HepG2 (cell line): ENCODE results near the gene U2AF1L4. TPM values are rescaled to one million over a fixed set of nuclear protein-coding genes. Genes with fewer than 3 reads are reported as not detected.

Experiments used
- BORCS8-MEF2B ChIP-seq: sonication (generic); formaldehyde crosslinking; IDR thresholded peaks from 2 replicates; pipeline ENCODE4 v1.8.0; 2022; ENCODE audit warnings: mild to moderate bottlenecking, missing genetic modification reagents
- CBX5 ChIP-seq: sonication (generic); formaldehyde crosslinking; IDR thresholded peaks from 2 replicates; pipeline ENCODE4 v1.4.0; 2020; ENCODE audit warnings: missing genetic modification reagents, borderline replicate concordance
- EEA1 ChIP-seq: sonication (generic); formaldehyde crosslinking; IDR thresholded peaks from 2 replicates; pipeline ENCODE4 v1.5.1; 2020; ENCODE audit warnings: mild to moderate bottlenecking, missing genetic modification reagents, borderline replicate concordance
- MTF2 ChIP-seq: sonication (generic); formaldehyde crosslinking; IDR thresholded peaks from 2 replicates; pipeline ENCODE4 v1.5.0; 2020; ENCODE audit warnings: missing genetic modification reagents, borderline replicate concordance
- PHF8 ChIP-seq: sonication (generic); formaldehyde crosslinking; IDR thresholded peaks from 2 replicates; pipeline ENCODE4 v1.5.0; 2020; ENCODE audit warnings: missing genetic modification reagents
- POLR2AphosphoS2 ChIP-seq: IDR thresholded peaks from 2 replicates; pipeline ENCODE4 v1.6.1; 2011; ENCODE audit warnings: low read depth, low read length, improper control_type of control experiment
- SOX13 ChIP-seq, 3 experiments: fragments of 450-650 bp in 1 of 3; sonication (generic) in 1 of 3; formaldehyde crosslinking in 1 of 3; IDR thresholded peaks in 2 of 3; conservative IDR thresholded peaks in 1 of 3; 2 replicates each; pipeline versions ENCODE4 v1.5.0 to v1.6.1; 2016 to 2020; ENCODE audit warnings: antibody characterized with exemption in 1 of 3, mild to moderate bottlenecking in 1 of 3, missing compliant biosample characterization in 1 of 3, missing genetic modification reagents in 1 of 3, moderate library complexity in 1 of 3
- STAG1 ChIP-seq: sonication (generic); formaldehyde crosslinking; IDR thresholded peaks from 2 replicates; pipeline ENCODE4 v1.4.0; 2020; ENCODE audit warnings: missing genetic modification reagents
- YEATS4 ChIP-seq: sonication (generic); formaldehyde crosslinking; IDR thresholded peaks from 2 replicates; pipeline ENCODE4 v1.4.0; 2020; ENCODE audit warnings: missing genetic modification reagents, borderline replicate concordance
- ZBTB21 ChIP-seq: sonication (generic); formaldehyde crosslinking; IDR thresholded peaks from 2 replicates; pipeline ENCODE4 v1.4.0; 2020; ENCODE audit warnings: missing genetic modification reagents
- ZNF30 ChIP-seq: sonication (generic); formaldehyde crosslinking; IDR thresholded peaks from 2 replicates; pipeline ENCODE4 v1.5.0; 2020; ENCODE audit warnings: mild to moderate bottlenecking, missing genetic modification reagents
- polyA plus RNA-seq, 8 experiments: library from polyadenylated mRNA; depleted of rRNA in 3 of 8; stranded (reverse) in 7 of 8; unstranded in 1 of 8; fragments of >200 nt; fragmentation: Illumina TruSeq in 4 of 8; extraction: Trizol in 4 of 8; gene quantifications; 2 replicates each; pipeline versions ENCODE4 v1.2.1 to v1.2.3, GENCODE V29; 2011 to 2016; ENCODE audit warnings: low read depth in 4 of 8, missing spikeins in 1 of 8, mixed read lengths in 1 of 8; ENCODE audit not compliant: insufficient read depth in 1 of 8
- total RNA-seq, 5 experiments: library from RNA; depleted of rRNA; stranded (reverse); fragments of >200 nt; fragmentation: Illumina TruSeq; extraction: Trizol; gene quantifications; 2 replicates each; pipeline ENCODE4 v1.2.3, GENCODE V29; 2016; ENCODE audit warnings: low read depth in 1 of 5
- TF ChIP-seq, protein P1 (sequence below): sonication (generic); formaldehyde crosslinking; IDR thresholded peaks from 2 replicates; pipeline ENCODE4 v1.4.0; 2020; ENCODE audit warnings: mild to moderate bottlenecking, missing genetic modification reagents, borderline replicate concordance
- TF ChIP-seq, protein P2 (sequence below): sonication (generic); formaldehyde crosslinking; conservative IDR thresholded peaks from 2 replicates; pipeline ENCODE4 v1.8.0; 2022; ENCODE audit warnings: low read depth, missing genetic modification reagents
- TF ChIP-seq, protein P3 (sequence below): sonication (generic); formaldehyde crosslinking; IDR thresholded peaks from 2 replicates; pipeline ENCODE4 v1.4.0; 2020; ENCODE audit warnings: mild to moderate bottlenecking, missing genetic modification reagents
- TF ChIP-seq, protein P4 (sequence below): IDR thresholded peaks from 2 replicates; pipeline ENCODE4 v1.6.1; 2016; ENCODE audit warnings: low read depth, missing genetic modification reagents, missing compliant biosample characterization
- TF ChIP-seq, protein P5 (sequence below): sonication (generic); formaldehyde crosslinking; IDR thresholded peaks from 2 replicates; pipeline ENCODE4 v1.5.0; 2020; ENCODE audit warnings: missing genetic modification reagents

The U2AF1L4 gene
- total and polyA plus RNA-seq, 2 of the 13 experiments (the other 11 are each of a cell fraction or from before 2014, with no cell fraction given), result 7.9 to 15.4 TPM

DNA sequence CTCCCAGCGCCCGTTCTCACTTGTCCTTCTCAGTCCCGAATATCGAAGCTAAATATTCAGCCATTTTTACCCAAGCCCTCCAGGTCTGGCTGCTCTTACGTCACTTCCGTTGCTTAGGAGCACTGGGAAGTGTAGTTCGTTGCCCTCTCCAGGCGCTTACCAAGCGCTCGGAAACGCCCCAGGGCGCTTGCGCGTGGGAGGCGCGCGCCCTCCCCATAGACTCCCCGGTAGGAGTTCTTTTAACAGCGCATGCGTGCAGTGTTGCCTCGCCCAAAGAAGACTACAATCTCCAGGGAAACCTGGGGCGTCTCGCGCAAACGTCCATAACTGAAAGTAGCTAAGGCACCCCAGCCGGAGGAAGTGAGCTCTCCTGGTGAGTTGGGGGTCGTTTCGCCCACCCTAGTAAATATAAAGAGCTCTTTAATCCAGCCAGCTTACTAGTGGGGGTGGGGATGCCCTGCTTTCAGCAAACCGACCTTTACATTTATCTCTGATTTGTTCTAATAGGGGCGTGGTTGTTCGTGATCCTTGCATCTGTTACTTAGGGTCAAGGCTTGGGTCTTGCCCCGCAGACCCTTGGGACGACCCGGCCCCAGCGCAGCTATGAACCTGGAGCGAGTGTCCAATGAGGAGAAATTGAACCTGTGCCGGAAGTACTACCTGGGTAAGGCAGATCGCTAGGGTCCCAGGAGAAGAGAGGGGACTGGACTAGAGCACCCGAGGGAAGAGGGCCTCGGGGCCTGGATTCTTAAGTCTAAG is at the start of gene U2AF1L4, which contains the start of gene PSENEN (continued):
- TF ChIP-seq, protein P1, sequence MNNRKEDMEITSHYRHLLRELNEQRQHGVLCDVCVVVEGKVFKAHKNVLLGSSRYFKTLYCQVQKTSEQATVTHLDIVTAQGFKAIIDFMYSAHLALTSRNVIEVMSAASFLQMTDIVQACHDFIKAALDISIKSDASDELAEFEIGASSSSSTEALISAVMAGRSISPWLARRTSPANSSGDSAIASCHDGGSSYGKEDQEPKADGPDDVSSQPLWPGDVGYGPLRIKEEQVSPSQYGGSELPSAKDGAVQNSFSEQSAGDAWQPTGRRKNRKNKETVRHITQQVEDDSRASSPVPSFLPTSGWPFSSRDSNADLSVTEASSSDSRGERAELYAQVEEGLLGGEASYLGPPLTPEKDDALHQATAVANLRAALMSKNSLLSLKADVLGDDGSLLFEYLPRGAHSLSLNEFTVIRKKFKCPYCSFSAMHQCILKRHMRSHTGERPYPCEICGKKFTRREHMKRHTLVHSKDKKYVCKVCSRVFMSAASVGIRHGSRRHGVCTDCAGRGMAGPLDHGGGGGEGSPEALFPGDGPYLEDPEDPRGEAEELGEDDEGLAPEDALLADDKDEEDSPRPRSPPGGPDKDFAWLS (CRISPR knock-in tag), result no peak
- TF ChIP-seq CBX5 (CRISPR knock-in tag) (no peak), POLR2AphosphoS2 (no peak), ZBTB21 (CRISPR knock-in tag) (no peak), MTF2 (CRISPR knock-in tag) (no peak), STAG1 (CRISPR knock-in tag) (no peak), PHF8 (CRISPR knock-in tag) (0 out of 2 replicates have a peak, but pooled peaks have one; percentile 23), EEA1 (CRISPR knock-in tag) (no peak), BORCS8-MEF2B (CRISPR knock-in tag) (no peak), SOX13 (IDR thresholded peaks at IDR 0.05) (no peak), SOX13 (CRISPR knock-in tag; conservative IDR thresholded peaks at IDR 0.05 in 1 of 2, IDR thresholded peaks at IDR 0.05 in 1 of 2) (no peak), YEATS4 (CRISPR knock-in tag) (no peak), ZNF30 (CRISPR knock-in tag) (no peak)
- TF ChIP-seq, protein P2, sequence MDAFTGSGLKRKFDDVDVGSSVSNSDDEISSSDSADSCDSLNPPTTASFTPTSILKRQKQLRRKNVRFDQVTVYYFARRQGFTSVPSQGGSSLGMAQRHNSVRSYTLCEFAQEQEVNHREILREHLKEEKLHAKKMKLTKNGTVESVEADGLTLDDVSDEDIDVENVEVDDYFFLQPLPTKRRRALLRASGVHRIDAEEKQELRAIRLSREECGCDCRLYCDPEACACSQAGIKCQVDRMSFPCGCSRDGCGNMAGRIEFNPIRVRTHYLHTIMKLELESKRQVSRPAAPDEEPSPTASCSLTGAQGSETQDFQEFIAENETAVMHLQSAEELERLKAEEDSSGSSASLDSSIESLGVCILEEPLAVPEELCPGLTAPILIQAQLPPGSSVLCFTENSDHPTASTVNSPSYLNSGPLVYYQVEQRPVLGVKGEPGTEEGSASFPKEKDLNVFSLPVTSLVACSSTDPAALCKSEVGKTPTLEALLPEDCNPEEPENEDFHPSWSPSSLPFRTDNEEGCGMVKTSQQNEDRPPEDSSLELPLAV (CRISPR knock-in tag), result no peak
- TF ChIP-seq, protein P3, sequence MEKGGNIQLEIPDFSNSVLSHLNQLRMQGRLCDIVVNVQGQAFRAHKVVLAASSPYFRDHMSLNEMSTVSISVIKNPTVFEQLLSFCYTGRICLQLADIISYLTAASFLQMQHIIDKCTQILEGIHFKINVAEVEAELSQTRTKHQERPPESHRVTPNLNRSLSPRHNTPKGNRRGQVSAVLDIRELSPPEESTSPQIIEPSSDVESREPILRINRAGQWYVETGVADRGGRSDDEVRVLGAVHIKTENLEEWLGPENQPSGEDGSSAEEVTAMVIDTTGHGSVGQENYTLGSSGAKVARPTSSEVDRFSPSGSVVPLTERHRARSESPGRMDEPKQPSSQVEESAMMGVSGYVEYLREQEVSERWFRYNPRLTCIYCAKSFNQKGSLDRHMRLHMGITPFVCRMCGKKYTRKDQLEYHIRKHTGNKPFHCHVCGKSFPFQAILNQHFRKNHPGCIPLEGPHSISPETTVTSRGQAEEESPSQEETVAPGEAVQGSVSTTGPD (CRISPR knock-in tag), result no peak
- TF ChIP-seq, protein P4, sequence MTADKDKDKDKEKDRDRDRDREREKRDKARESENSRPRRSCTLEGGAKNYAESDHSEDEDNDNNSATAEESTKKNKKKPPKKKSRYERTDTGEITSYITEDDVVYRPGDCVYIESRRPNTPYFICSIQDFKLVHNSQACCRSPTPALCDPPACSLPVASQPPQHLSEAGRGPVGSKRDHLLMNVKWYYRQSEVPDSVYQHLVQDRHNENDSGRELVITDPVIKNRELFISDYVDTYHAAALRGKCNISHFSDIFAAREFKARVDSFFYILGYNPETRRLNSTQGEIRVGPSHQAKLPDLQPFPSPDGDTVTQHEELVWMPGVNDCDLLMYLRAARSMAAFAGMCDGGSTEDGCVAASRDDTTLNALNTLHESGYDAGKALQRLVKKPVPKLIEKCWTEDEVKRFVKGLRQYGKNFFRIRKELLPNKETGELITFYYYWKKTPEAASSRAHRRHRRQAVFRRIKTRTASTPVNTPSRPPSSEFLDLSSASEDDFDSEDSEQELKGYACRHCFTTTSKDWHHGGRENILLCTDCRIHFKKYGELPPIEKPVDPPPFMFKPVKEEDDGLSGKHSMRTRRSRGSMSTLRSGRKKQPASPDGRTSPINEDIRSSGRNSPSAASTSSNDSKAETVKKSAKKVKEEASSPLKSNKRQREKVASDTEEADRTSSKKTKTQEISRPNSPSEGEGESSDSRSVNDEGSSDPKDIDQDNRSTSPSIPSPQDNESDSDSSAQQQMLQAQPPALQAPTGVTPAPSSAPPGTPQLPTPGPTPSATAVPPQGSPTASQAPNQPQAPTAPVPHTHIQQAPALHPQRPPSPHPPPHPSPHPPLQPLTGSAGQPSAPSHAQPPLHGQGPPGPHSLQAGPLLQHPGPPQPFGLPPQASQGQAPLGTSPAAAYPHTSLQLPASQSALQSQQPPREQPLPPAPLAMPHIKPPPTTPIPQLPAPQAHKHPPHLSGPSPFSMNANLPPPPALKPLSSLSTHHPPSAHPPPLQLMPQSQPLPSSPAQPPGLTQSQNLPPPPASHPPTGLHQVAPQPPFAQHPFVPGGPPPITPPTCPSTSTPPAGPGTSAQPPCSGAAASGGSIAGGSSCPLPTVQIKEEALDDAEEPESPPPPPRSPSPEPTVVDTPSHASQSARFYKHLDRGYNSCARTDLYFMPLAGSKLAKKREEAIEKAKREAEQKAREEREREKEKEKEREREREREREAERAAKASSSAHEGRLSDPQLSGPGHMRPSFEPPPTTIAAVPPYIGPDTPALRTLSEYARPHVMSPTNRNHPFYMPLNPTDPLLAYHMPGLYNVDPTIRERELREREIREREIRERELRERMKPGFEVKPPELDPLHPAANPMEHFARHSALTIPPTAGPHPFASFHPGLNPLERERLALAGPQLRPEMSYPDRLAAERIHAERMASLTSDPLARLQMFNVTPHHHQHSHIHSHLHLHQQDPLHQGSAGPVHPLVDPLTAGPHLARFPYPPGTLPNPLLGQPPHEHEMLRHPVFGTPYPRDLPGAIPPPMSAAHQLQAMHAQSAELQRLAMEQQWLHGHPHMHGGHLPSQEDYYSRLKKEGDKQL (CRISPR knock-in tag), result no peak
- TF ChIP-seq, protein P5, sequence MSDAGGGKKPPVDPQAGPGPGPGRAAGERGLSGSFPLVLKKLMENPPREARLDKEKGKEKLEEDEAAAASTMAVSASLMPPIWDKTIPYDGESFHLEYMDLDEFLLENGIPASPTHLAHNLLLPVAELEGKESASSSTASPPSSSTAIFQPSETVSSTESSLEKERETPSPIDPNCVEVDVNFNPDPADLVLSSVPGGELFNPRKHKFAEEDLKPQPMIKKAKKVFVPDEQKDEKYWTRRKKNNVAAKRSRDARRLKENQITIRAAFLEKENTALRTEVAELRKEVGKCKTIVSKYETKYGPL, result no peak
